Measurements from ENCODE around the gene IL1RN. TPM values are rescaled to one million over a fixed set of nuclear protein-coding genes. Genes with fewer than 3 reads are reported as not detected.

The IL1RN gene
- total RNA-seq, 1 donor from 2014 or later, result not detected

GRCh38 chr2:113081488-113082210, 45.7 kb upstream of the IL1RN start:
- Mint-ChIP-seq H3K36me3 (ENCODE audit: unreplicated experiment) (no peaks in the 10 kb centered on the region), H3K9me3 (ENCODE audit: unreplicated experiment) (no peaks in the 10 kb centered on the region), H3K4me3 (ENCODE audit: unreplicated experiment) (no peak overlapping the region), H3K27me3 (ENCODE audit: unreplicated experiment) (peaks cover 55% of the 10 kb centered on the region), H3K27ac (ENCODE audit: unreplicated experiment) (no peak overlapping the region), H3K4me1 (ENCODE audit: unreplicated experiment) (no peaks in the 10 kb centered on the region)
- TF ChIP-seq, protein P1, sequence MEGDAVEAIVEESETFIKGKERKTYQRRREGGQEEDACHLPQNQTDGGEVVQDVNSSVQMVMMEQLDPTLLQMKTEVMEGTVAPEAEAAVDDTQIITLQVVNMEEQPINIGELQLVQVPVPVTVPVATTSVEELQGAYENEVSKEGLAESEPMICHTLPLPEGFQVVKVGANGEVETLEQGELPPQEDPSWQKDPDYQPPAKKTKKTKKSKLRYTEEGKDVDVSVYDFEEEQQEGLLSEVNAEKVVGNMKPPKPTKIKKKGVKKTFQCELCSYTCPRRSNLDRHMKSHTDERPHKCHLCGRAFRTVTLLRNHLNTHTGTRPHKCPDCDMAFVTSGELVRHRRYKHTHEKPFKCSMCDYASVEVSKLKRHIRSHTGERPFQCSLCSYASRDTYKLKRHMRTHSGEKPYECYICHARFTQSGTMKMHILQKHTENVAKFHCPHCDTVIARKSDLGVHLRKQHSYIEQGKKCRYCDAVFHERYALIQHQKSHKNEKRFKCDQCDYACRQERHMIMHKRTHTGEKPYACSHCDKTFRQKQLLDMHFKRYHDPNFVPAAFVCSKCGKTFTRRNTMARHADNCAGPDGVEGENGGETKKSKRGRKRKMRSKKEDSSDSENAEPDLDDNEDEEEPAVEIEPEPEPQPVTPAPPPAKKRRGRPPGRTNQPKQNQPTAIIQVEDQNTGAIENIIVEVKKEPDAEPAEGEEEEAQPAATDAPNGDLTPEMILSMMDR (IDR thresholded peaks at IDR 0.05), result no peak
- DNase-seq (ENCODE audit: extremely low spot score, unreplicated experiment), result no peak

- TF ChIP-seq, protein P1 (IDR thresholded peaks at IDR 0.05), result no peak
- Mint-ChIP-seq H3K9me3 (ENCODE audit: unreplicated experiment) (no peaks in the 10 kb centered on the region), H3K4me3 (ENCODE audit: unreplicated experiment) (no peak overlapping the region), H3K27me3 (ENCODE audit: unreplicated experiment) (peaks cover 53% of the 10 kb centered on the region), H3K36me3 (ENCODE audit: unreplicated experiment) (no peaks in the 10 kb centered on the region), H3K27ac (ENCODE audit: unreplicated experiment) (no peak overlapping the region), H3K4me1 (ENCODE audit: unreplicated experiment) (no peaks in the 10 kb centered on the region)
- DNase-seq (ENCODE audit: extremely low spot score, unreplicated experiment), result no peak
Observed at GRCh38 chr2:113083296-113083695, 44.1 kb upstream of the IL1RN start.

DNA sequence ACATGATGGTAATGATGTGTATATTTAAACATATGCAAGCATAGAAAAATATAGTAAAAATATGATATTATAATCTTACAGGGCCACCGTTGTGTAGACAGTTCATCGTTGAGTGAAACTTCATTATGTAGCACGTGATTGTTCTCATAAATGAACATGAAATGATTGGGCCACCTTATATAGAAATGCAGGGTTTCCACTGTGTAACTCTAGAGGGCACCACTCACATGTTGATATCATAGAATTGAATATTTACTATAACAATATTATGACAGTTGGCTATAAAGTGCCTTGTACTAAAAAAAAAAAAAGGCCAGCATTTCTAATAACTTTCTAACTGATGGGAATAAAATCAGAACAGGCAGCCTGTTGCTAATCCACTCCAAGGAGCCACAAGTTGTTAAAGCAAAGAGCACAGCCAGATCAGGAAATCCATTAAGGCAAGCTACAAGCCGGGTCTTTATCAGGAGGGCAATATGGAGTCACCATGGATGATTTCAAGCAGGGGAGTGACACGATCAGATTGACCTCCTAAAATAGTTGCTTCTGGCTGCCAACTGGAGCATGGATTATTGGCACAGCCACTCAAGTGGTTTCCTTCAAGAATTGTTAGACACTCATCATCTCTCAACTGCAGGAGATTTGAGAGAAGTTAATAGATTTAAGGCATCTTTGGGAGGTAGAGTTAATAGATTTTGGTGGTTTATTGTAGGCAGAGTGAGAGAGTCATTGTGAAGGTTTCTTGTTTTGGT, 43.0 kb upstream of the IL1RN start:
- Mint-ChIP-seq H3K9me3 (ENCODE audit: unreplicated experiment) (no peaks in the 10 kb centered on the region), H3K4me3 (ENCODE audit: unreplicated experiment) (no peak overlapping the region), H3K36me3 (ENCODE audit: unreplicated experiment) (no peaks in the 10 kb centered on the region), H3K27ac (ENCODE audit: unreplicated experiment) (no peak overlapping the region), H3K4me1 (ENCODE audit: unreplicated experiment) (no peaks in the 10 kb centered on the region), H3K27me3 (ENCODE audit: unreplicated experiment) (peaks cover 46% of the 10 kb centered on the region)
- TF ChIP-seq, protein P1 (IDR thresholded peaks at IDR 0.05), result peak; percentile 42
- DNase-seq (ENCODE audit: extremely low spot score, unreplicated experiment), result no peak

GRCh38 chr2:113085542-113085941, 41.9 kb upstream of the IL1RN start:
- Mint-ChIP-seq H3K9me3 (ENCODE audit: unreplicated experiment) (no peaks in the 10 kb centered on the region), H3K4me1 (ENCODE audit: unreplicated experiment) (no peaks in the 10 kb centered on the region), H3K27ac (ENCODE audit: unreplicated experiment) (no peak overlapping the region), H3K27me3 (ENCODE audit: unreplicated experiment) (peaks cover 40% of the 10 kb centered on the region), H3K36me3 (ENCODE audit: unreplicated experiment) (no peaks in the 10 kb centered on the region), H3K4me3 (ENCODE audit: unreplicated experiment) (no peak overlapping the region)
- DNase-seq (ENCODE audit: extremely low spot score, unreplicated experiment), result no peak
- TF ChIP-seq, protein P1 (IDR thresholded peaks at IDR 0.05), result no peak

Data from osteocyte (in vitro differentiated cells).